ENCODE measurements around the gene PLD1.
"Not testable (repeated sequence)": the region's sequence is repeated elsewhere in the genome, so short reads cannot be mapped to it uniquely, and the experiment has no call there.

The PLD1 gene

GRCh38 chr3:171814662-171815061, 4.4 kb upstream of the PLD1 start:
- DNase-seq (ENCODE audit: low read depth): not testable (repeated sequence)

GRCh38 chr3:171813897-171814460, 3.7 kb upstream of the PLD1 start:
- no peak for DNase-seq (ENCODE audit: low read depth)

GRCh38 chr3:171813278-171813896, 3.1 kb upstream of the PLD1 start:
- no peak for DNase-seq (ENCODE audit: low read depth)

GRCh38 chr3:171812811-171813210, 2.5 kb upstream of the PLD1 start:
- DNase-seq (ENCODE audit: low read depth): no peak

- DNase-seq (ENCODE audit: low read depth): no peak
Observed at GRCh38 chr3:171811913-171812335, 1.6 kb upstream of the PLD1 start.

DNA sequence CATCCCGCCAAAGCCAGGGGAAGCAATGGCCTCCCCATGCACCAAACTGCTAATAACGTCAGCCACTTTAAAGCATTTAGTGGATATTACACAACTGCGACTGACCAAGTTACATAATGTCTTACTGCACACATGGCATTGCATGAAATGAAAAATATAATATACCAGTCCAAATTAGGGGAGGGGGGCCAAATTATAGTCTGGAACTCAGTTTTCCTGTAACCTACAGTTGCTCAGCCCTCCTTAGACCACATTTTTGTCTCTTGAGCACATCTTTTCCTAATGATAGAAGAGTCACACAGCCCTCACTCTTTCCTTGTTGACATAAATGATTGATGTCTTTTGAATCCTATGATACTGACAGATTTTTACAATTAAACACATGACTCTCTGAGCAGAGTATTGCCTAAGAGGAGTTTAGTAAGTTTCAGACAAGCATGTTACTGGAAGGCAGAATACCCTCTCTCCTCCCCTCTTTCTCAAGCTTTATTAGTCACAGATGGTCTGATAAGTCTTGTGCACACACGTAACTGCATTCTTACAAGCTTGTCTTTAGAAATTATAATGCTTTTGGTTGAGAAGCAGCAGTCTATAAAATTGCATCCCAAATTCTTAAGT, 1.1 kb upstream of the PLD1 start:
- no peak for DNase-seq (ENCODE audit: low read depth)

DNA sequence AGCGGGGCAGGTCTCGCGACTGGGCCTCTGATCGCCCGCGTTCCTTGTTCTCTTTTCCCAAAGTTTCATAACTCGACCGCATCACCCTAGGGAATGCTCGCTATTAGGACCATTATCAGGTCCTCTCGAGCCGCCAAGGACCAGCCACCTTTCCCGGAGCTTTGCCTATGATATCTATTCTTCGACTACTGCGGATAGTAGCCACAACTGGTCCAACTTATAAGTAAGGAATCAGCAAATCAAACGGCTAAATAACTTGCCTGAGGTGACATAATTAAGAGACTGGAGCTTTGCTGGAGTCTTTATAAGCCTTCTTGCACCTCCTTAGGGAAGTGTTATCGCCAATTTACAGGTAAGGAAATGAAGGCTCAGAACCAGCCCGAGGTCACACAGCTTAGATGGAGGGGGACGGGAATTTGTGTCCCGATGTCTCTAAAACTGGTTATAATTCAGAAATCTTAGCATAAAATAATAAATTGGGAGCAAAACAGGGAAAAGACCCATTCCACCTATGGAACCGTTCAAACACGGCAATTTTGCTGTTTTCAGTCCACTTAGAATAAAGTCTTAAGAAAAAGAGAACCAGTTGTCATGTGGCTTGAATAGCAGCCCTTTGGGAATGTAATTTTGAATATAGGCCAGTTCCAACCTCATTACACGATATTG, 479 bp upstream of the PLD1 start:
- DNase-seq (ENCODE audit: low read depth): no peak

GRCh38 chr3:171809611-171809860, 747 bp downstream of the PLD1 start:
- no peak for DNase-seq (ENCODE audit: low read depth)

- no peak for DNase-seq (ENCODE audit: low read depth)
Observed at GRCh38 chr3:171807806-171808205, 2.5 kb downstream of the PLD1 start.

DNA sequence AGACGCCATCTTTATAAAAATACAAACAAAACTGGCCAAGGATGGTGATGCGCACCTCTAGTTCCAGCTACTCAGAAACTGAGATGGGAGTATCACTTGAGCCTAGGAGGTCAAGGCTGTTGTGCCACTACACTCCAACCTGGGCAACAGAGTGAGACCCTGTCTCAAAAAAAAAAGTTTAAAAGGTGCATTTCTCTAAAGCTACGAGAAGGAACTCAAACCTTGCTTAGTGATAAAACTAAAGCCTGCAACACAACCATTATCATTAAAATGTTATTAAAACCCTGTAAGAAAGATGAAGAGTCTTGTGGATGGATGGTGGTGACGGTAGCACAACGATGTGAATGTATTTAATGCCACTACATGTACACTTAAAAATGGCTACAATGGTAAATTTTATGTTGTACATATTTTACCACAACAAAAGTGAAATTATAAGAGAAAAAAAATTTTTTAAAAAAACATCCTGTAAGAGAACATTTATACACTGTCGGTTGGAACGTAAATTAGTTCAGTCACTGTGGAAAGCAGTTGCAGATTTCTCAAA, 3.1 kb downstream of the PLD1 start:
- DNase-seq (ENCODE audit: low read depth): no peak

- DNase-seq (ENCODE audit: low read depth): no peak
Observed at GRCh38 chr3:171806200-171807128, 3.8 kb downstream of the PLD1 start.

DNA sequence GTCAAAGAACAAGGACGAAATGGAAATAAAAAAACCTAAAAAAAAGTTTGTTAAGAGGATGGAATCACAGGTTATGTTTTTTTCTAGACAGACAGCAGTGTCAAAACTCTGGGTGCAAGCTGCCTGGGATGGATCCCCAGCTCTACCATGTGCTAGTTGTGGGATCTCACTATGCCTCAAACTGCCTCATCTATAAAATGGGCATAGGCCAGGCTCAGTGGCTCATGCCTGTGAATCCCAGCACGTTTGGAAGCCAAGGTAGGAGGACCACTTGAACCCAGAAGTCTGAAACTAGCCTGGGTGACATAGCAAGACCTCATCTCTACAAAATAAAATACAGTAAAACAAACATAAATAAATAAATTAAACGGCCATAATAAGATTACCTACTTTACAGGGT, 4.6 kb downstream of the PLD1 start:
- no peak for DNase-seq (ENCODE audit: low read depth)

DNA sequence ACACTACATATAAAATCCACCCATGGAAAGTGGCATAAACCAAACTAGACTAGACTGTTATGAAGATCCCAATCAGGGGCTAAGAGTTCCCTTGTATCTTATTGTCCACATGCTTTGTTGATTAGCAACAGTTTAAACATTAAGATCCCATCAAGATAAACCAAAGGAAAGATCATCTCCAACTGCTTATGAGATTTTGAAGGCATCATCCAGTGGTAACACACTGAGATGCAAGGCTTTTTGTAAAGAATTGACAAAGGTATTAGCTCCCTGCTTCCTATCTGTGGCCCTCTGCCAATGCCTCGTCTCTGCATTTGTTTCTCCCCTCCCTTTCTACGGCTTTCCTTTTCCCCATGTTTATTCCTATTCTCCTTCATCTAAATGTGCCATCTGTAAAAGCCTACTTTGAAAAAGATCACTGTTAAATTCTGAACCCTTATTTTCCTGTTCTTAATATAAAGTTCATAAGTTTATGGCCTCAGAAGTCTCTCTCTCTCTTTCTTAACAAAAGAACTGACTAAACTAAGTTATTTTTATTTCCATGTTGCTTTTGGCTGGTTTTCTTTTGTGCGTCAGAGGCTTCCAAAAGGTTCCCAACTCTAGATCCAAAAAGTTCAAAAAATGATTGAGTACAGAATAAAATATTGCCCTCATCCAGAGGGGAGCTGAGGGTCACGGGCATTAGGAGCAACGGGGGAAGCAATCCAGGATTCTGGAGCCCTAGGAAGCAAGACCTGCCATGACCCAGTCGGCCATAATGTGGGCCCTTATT, 5.5 kb downstream of the PLD1 start:
- no peak for DNase-seq (ENCODE audit: low read depth)

DNA sequence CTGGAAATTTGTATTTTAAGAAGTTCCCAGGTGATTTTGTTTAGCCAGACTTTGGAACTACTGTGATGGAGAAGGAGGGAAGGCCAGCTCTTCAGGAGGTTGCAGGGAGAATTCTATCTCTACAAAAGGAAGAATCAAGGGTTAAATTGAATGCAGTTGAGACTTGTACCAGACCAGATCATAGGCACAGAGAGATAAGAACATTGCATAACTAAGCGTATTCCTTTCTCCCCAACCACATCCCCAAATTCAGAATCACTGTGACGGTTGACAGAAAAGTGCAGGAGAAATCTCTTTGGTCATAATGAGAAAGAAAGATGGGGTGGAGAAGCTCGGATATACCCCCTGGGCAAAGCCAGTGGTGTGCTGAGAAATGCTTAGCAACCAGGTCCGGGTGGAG, 7.2 kb downstream of the PLD1 start:
- DNase-seq (ENCODE audit: low read depth): no peak

DNA sequence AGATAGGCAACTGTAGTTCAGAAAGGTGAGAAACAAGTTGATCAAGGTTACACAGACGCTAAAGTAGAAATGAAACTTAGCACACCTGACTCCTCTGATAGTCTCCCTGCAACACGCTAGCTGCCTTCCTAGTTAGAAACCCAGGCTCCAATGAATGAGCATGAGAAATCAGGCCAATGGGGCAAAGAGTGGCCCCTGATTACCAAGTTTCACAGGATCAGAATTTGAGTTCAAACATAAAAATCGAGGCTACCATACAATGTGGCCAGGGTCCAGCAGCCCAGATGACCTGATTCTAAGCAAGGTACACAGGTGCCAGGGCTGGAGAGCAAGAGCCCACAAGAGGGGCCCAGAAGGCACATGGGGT, 7.7 kb downstream of the PLD1 start:
- DNase-seq (ENCODE audit: low read depth): no peak

DNA sequence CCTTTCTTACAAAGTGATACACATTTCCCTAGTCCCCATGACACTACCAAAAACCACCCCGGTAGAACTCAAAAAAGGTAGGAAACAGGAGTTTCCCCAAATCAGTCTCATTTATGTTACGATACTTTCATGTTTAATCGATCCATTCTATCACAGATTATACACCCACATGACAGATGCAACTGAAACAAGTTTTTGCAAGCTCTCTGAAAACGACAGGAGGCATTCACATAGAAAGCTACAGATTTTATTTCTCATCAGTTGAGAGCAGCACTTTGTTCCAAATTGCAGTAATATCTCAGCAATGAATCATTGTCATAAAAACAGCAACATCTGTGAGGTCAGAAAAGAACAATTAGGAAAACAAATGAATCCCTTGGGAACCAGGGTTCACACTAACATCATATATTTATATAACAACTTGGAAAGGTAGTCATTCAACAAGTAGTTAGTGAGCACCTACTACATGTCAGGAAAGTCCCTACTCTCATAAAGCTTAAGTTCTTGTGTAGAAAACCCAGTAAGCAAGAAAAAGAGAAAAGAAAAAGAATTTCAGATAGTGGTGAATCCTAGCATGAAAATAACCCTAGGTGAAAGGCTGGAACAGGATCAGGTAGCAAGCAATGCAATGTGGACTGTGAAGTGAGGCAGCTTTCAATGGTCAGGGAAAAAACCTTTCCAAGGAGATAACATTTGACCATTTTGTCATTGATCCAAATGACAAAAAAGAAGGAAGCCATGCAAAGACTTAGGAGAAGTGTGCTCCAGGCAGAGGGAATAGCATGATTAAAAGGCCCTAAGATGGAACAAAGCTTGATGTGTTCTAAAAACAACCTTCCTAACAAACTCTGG, 8.3 kb downstream of the PLD1 start:
- no peak for DNase-seq (ENCODE audit: low read depth)

DNA sequence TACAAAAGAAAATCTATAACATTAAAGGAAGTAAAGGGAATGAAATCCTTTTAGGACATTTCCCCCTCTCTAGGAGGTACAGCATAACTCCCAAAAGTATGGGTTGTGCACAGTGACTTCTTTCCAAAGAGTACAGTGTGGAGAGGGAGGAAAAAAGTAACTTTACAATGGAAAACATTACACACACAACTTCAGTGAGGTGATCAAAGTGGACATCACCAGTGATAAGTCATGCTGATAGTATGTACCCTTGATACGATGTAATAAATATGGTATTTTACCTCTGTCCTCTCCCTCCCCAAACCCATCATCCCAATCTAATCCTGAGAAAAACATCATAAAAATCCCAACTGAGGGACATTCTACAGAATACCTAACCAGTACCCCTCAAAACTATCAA, 10.8 kb downstream of the PLD1 start:
- DNase-seq (ENCODE audit: low read depth): no peak

- DNase-seq (ENCODE audit: low read depth): no peak
Observed at GRCh38 chr3:171797873-171798272, 12.4 kb downstream of the PLD1 start.

DNA sequence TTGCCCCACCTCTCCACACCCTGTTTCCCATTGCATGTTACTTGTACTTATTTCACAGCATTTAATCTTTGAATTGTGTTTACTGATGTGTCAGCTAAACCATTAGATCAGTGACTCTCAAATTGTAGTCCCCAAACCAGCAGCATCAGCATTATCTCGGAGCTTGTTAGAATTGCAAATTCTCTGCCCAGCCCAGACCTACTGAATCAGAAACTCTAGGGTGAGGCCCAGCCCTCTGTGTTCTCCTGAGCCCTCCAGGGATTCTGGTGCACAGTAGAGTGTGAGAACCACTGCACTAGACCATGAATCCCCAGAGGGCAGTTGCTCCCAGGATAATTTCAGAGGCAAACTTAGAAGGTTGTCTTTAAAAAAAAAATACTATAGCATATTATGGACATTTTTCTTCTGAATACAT, 13.0 kb downstream of the PLD1 start:
- DNase-seq (ENCODE audit: low read depth): no peak

DNA sequence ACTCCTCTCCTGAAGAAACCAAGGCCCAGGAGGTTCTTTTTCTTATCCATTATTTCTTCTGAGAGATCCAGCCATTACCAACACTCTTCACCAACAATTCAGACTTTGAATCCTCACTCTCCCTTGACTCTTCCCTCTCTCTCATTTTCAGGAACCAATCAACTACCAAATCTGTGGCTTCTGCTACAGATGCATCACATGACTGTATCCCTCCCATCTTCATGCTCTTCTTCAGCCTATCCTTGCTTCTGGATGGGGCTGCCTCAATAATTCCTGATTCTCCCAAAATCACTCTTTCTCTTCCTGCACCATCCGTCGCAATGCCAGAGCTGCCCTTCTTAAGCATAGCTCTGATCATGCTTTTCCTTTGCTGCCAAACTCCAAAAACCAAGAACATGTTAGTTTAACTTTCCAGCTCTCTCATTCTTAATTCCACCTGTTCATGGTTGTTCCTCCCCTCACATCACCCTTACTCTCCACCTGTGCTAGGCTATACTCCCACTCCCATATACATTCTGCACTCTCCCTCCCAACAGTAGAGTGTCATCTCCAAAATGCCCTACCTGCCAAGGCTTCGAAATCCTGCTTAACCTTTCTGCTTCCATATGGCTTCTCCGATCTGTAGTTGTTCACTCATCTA, 13.5 kb downstream of the PLD1 start:
- DNase-seq (ENCODE audit: low read depth): no peak
